ENCODE results near the gene CAMTA1.

Gene CAMTA1

DNA sequence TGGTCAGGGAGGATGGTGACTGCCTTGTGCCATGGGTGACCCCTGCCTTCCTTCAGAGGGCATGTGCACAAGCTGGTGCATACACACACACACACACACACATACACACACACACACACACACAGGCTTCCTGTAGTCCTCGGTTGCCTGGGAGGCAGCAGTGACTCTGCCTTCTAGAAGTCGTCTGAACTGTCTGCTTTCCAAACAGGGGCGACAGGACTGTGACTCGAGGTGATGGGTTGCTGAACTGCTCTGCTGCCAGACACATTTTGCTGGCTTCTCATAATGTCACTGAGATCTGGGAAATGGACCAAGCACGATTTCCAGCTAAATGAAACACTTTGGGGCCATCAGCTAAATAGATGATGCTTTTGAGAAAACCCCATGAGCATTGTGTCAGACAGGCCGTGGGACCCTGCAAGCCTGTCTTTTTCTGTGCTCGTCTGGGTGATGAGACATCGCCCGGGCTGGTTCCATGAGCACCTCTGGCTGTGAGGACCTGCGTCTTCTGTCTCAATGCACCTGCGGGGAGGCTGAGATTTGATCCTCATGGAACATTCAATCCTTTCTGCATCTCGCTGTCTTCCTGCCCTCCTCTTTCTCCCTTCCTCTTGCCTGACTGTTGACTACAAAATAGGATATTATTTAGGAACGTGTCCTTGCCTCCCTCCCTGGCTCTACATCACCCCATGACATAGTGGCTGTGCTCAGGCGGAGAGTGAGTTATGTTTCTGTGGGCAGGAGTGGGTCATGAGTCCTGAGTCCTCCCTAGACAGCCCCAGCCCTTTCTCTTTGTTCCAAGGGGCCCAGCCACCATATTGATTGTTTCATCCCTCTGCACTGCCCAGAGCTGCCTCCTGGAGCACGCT is 436.8 kb downstream of the CAMTA1 start:
- no peak for DNase-seq

DNA sequence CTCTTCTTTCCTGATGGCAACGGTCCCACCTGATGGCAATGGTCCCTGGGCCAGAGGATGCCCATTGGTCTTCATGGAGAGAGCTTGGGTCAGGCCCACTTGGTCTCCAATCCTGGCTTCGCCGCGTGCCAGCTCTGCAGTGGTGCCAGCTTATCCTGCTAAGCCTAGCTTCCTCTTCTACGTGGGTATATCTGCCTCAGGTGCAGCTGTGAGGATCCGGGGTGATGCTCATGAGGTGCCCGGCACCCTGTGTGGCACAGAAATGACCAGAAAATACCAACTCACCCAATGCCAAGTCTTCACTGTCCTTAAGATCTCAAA is 437.4 kb downstream of the CAMTA1 start:
- DNase-seq: no peak

DNA sequence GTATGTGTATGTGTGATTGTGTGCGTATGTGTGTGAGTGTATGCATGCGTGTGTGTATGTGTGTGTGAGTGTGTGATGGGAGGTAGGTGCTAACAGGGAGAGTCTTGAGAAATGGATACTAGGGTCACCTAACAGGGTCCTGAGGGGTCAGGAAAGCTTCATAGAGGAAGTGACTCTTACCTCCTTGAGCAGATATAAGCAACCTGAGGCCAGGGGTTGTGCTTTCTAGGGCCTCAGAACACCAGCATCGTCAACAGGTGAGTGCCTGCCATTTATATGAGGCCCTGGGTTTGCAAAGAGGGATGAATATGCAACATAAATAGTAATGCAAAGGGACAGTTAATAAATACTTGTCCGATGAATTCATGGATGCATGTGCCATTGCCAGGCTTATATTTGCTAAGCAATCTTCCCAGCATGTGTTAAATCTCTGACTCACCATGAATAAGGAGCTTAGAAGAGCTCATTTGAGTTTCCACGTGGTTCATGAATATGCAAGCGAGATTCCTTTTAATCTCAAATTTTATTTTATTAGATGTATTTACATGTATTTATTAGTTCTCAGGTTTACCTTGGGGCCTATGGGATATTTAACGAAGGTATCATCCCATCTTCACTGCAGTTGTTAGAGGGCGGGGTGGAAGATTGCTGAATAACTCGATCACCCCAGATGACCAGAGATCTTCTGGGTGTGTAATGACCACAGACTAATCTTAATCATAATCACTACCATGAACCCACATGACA is 438.3 kb downstream of the CAMTA1 start:
- DNase-seq: peak; percentile 85

DNA sequence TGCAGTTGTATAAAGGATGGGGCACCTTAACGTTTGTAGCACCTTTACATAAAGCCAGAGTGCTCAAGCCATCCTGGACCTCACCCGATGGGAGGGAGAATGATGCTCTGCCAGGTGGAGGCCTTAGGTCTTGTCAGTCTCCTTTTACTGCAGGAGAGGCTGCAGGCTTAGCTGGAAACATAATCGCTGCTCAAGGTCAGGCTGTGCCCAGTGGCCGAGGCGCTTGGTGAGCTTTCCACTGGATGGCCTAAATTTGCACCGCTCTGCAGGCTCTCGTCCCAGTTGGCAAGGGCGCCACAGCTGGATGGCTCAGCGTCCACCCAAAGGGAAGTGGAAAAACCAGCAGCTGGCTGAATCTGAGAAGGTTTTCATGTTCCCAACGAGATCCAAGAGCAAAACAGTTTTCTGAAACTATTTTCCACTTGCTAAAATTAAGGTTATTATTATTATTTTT is 438.9 kb downstream of the CAMTA1 start:
- no peak for DNase-seq

DNA sequence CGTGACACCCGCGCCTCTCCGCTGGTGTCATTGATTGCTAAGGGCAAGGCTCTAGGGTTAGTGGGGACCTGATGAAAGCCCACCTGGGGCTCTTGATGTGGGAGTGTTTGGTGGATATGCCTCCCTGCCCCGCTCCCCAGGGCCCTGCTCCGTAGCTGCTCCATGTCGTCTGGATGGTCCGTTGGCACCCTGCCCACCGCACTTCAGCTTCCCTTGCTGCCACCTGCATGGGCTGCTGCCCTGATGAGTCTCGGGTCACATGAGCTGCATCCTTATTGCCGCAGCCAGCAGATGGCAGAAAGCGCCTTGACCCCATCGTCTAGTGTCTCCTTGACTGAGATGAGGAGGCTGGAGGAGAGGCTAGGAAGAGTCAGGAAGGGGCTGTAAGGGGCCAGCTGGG is 439.4 kb downstream of the CAMTA1 start:
- no peak for DNase-seq

DNA sequence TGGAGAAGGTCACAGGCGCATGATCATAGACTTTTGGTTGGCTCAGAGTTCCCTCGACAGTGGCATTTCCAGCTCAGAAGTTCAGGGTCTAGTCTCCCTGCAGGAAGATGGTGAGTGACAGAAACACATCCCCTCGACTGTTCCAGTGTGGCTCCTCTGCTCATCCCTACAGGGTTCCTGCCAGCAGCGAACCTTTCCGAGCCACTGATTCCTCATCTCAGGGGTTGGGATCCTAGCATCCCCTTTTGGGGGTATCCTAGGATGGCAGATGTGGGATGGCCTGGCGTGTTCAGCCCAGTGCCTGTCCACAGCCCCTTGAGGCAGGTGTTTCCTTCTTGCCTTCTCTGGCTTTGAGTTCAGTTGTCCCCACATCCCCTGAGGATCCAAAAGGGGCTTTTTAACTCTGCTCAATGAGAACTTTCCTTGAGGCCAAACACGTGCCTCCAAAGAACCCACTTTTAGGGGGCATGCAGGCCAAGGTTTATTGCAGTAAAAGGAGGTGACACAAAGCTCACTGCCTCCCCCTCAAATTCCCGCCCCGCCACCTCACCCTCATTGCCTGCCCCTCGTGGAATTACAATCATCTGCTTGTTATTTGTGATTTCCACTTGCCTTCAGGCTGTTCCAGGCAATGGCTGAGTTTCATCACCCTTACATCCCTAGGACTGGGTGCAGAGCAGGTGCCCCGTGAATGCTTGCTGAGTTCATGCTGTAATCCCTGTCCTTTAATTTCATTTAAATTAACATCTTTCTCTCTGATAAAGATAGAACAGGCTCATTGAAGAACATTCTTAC is 440.7 kb downstream of the CAMTA1 start:
- no peak for DNase-seq

DNA sequence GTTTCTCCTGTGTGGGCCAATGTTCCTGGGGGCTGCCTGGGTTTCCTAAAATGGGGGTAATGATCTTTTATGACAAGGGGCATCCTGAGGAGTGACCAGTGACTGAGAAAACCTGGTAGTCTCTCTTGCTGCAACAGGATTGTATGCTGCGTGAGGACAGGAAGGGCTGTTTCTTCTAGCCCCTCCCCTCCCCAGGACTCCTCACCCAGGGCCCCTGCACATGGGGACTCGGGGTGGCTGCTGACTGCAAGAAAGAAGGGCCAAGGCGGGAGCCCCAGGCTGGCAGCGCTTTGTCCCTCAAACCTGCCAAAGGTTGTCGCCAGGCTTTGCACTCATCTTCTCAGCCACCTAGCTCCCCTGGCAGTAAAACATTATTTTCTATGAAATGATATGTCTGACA is 442.4 kb downstream of the CAMTA1 start:
- no peak for DNase-seq

DNA sequence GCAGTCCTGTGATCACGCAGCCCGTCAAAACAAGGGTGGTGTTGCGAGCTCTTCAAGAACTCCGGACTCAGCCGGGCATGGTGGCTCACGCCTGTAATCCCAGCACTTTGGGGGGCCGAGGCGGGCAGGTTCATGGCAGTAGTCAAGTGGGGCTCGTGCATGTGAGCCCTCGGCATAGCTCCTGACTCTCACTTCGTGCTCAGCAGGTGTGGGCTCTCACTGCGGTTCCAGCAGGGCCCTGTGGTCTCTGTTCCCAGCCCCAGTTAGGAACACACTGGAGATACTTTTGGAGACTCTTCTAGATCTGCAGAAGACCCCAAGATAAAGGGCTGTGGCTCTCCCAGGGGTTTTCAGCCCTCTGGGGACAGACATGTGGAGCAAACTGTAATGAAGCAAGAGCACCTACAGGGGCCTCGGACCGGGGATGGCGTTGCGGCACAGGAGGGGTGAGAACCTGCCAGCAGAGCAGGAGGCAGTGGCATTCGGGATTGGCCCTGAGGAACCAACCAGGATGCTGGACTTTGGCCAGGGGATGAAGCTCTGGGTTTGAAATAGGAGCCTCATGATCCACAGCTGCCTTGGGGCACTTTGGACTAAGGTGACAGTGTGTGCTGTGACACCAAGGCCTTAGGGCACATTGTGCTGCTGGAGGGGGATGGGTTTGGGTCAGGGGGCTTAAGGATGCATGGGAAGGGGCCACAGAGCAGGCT is 443.2 kb downstream of the CAMTA1 start:
- no peak for DNase-seq

DNA sequence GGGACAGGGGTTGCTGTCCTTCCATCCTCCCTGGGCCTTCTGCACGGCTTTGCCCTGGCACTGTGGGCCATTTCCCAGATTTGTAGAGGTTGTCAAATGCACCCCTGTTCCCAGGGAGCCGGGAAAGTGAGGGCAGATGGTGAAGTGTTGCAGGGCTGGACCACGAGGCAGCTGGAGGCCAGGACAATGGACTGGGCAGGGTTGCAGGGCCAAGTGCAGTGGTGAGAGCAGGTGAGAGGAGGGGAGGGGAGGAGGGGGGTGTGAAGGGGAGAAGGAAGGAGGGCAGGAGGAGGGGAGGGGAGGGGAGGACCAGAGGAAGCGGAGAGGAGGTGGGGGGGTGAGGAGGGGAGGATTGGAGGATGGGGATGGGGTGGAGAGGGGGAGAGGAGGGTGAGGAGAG is 443.9 kb downstream of the CAMTA1 start:
- no peak for DNase-seq

DNA sequence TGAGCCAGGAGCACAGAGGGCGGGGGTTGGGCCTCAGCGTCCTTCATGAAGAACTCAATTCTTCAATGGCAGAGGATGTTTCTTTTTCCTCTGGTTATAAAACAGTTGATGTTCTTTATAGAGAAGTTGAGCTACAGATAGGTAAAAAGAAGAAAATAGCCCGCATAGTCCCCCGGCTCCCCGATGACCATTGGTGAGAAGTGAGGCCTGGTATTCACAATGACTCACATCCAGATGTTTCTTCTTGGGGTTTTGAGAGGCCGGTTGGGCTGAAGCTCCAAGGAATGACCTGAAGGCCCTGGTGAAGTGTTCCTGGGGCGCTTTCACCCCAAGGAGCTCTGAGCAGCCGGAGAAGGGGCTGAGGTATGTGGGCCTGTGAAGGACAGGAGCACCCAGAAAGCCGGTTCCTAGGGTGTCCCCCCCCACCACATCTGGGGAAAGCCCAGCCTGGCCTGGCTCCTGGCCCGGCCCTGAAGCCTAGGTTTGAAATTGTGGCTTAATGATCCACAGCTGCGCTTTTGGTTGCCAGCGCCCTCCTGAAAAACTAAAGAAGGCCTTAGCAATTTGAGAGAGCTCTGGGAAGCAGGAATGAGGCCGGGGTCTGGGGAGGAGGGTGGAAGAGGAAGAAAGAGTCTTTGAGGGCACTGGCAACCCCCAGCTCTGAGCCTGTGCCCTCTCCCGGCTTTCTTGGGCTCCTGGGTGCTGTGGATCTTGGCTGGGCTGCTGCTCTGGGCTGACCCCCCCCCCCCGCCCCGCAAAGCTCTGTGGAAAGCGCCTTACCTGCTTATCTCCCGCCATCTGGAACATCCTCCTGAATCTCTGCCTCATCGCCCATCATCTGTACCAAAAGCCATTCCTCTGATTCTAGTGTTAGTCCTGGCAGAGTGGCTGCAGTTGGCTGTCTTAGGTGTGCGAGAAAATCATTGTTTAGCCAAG is 444.7 kb downstream of the CAMTA1 start:
- no peak for DNase-seq

DNA sequence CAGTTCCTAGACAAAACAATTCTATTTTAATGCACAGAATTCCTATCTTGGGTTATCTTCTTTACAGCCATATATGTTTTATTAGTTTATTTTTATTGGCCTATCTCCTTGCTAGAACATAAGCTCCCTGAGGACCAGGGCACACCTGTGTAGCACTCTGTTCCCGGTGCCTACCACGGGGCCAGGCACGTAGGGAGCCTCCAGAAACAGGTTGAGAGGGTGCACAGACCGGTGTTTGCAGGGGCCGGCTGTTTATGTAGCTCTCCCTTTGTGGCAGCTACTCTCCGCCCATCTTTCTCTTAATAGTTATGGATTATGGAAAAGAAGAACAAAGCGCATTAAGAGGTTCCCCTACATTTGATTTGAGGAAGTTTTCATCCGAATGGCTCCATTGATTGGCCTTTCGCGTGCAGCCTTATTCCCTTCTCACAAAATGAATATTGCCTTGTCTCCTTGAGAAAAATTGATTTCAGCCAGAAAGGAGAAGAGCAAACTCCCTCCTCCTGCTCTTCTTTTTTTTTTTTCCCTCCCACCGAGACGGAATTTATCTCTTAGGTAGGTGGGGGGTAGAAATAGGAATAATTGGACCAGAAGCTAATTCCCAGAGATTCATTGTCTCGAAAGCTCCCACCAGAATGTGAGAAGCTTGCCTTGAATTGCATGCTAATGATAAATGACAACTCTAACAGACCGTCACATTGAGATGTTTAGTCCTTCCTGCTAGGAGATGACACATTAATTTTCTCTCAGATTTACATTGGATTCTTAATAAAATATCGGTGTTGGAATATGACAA is 447.4 kb downstream of the CAMTA1 start:
- DNase-seq: no peak

DNA sequence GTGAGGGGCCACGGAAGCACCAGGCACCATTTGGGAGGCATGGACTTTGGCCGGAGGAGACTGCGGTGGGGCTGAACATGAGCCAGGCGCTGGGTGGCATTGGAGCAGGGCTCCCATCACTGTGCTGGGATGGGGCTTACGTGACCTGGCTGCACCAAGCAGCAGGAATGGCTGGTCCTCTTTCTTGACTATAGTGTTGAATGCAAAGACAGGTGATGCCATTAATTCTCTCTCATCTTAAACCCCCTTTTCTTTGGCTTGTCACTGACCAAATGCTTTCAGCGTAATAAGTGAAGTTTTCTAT is 447.9 kb downstream of the CAMTA1 start:
- no peak for DNase-seq

DNA sequence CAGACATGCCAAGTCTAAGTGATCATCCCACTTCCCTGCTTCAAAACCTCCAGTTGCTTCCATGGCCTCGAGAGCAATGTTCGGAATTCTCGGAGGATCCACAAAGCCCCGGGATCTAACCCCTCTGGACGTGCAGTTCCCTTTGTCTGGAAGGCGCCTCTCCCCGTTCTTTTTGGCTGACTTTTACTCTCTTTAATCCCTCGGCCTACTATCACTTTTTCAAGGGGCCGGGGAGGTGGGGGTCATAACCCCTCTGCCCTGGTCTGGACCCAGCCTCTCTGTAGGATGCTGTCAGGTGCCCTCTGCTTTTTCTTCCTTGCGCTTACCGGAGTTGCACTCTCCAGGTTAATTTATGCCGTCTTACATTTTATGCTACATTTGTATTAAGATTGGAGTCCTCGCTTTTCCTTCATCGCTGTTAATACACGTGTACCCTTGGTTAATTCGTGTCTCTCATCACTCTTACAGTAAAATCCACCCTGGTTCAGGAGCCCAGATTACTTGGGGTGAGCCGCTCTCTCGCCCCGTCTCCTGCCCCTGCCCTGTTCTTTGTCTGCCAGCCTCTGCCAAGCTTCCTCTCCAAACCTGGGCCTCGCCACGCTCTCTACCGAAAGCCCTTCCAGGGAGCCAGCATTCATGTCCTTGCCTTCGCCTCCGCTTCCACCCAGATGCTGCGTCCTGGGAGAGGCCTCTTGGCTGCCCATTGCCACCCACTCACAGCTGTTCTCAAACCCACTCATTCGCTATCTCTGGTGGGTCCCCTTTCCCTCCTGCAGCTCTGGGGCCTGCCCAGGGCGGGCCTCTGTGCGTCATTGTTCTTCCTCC is 448.6 kb downstream of the CAMTA1 start:
- no peak for DNase-seq

DNA sequence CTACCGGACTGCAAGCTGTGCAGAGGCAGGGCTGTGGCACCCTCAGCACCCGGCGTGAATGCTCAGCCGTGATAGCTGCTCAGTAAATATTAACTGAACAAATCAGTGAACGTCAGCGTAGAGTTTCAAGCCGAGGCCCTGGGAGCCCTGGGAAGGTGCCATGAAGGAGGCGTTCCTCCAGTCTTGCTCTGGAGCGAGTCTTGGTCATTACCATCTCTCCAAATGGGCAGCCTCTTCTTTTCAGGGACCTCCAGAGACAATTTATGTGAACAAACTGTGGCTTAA is 449.2 kb downstream of the CAMTA1 start:
- DNase-seq: no peak

DNA sequence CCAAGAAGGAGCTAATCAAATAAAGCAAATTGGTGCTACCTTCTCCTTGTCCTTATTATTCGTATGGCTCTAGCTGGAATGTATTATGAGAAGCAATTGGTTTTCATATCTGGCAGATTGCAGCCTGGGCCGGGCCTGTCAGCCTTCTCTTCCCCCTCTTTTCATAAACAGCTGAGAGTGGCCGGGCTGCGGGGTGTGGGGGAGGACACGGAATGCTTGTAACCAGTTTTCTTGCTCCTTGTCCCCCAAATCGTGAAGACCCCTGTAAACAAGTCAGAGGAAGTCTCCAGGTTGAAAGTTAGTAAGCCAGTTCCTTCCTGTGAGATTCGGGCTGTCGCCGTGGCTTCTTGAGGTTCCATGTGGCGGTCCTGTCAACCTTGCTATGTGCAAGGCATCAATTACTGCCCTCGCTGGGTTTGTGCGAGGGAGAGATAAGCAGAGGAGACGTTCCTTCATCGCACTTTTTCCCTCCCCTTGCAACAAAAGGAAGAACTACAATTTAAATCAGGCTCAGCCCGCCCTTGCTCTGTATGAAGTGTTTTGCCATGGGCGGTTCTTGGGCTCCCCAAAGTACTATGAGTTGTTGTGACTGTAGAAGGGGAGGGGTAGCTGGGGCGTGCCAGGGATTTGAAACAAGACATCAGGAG is 450.7 kb downstream of the CAMTA1 start:
- DNase-seq: no peak

DNA sequence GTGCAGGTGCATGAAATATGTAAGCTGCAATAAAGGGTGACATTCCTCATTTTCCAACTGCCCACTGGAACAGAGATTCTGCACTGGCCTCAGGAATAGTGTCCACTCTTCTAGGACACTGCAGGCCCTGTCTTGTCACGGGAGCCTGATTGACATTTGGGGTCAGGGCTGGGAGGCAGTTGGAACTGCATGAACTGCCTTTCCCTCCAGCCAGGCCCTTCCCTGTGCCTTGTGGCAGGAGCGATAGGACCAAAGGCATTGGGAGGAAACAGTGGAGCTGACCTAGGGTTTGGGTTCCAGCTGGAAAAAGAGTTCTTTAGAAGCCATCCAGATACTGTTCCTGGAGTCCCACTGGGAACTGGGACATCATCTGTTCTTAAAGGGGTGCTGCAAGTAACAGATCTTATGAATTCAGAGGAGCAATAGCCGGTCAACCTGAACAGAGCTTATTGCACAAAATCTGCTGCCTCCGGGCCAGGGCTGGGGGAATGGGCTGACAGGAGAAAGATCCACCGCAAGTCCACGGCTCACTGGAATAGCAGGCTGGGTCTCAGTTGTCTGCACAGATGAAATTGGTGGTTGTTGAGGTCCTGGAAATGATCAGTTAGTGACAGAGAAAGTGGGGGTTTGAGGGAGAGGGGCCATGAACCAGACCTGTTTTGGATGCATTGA is 451.7 kb downstream of the CAMTA1 start:
- DNase-seq: no peak

DNA sequence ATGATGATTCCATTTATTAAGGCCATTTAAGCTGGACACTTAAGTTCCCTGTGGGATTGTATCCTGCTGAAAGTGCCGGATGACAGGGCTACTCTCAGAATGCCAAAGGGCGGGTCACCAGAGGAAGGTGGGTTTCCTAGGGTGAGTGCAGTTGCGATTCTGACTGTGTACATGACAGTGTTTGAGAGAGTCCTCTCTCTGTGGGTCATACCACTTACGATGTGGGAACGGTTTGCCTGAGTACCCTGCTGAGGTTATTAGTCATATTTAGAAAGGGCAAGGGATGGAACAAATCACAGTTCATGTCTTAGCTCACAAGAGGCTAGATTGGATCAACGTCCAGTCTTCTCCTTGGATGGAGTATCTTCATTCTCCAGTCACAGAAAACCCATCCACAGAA is 461.9 kb downstream of the CAMTA1 start:
- DNase-seq: no peak

DNA sequence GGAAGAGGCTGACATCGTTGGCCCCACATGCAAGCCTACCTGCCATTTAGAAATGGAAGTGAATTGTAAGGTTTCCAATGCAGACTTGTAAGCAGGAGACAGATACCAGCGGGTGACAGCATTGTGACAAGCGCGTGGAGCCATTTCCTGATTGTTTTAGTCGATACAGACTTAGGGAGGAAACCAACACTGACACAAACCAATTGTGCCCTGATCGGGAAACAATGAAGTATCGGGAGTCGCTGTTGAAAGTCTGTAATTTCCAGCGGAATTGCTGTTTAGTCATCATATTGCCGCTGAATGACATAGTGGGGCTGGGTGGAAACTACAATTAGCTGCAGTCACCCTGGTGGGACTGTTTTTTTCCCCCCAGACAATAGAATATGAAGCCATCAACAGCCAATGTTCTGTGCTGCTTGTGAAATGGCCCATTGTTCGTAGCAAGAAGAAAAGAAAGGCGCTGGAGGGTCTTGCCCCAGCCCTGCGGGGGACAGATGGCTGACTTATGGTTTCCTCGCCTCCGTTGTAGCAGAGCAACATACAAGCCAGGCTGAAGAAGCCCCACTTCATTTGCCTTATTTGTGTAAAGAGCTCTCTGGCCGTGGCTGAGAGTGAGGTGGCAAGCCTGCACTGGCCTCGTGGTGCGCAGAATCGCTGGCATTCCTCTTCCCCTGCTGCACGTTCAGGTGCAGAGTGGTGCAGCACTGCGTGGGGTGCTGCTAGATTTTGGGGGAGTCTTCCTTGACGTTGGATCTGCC is 462.7 kb downstream of the CAMTA1 start:
- DNase-seq: no peak

All from COR-L47 (cell line).